Fibroblast of peridontal ligament (primary cell): Measurements from ENCODE around the gene KLC1.

Experiments used
- DNase-seq: peaks from one replicate; pipeline ENCODE4 v3.0.0-alpha.2; 2010; ENCODE audit errors: extremely low read depth

Gene KLC1

GRCh38 chr14:103734081-103734888 lies 105.3 kb downstream of the KLC1 start:
- DNase-seq, result no peak

- no peak for DNase-seq
These were observed 106.0 kb downstream of the KLC1 start for GRCh38 chr14:103735022-103735421.

- DNase-seq, result no peak
These were observed 106.4 kb downstream of the KLC1 start for GRCh38 chr14:103735439-103735814.

GRCh38 chr14:103735815-103736545 lies 107.0 kb downstream of the KLC1 start:
- no peak for DNase-seq

GRCh38 chr14:103736546-103737431 lies 107.8 kb downstream of the KLC1 start:
- DNase-seq, result no peak

GRCh38 chr14:103737432-103738045 lies 108.5 kb downstream of the KLC1 start:
- no peak for DNase-seq

GRCh38 chr14:103738166-103738565 lies 109.2 kb downstream of the KLC1 start:
- DNase-seq, result no peak

- no peak for DNase-seq
These were observed 109.9 kb downstream of the KLC1 start for GRCh38 chr14:103738701-103739451.

- DNase-seq, result no peak
These were observed 110.4 kb downstream of the KLC1 start for GRCh38 chr14:103739466-103739792.

- DNase-seq, result no peak
These were observed 110.9 kb downstream of the KLC1 start for GRCh38 chr14:103739793-103740501.

GRCh38 chr14:103740991-103741689 lies 112.1 kb downstream of the KLC1 start:
- no peak for DNase-seq

- DNase-seq, result no peak
These were observed 112.9 kb downstream of the KLC1 start for GRCh38 chr14:103741876-103742275.

GRCh38 chr14:103742499-103743255 lies 113.7 kb downstream of the KLC1 start:
- no peak for DNase-seq

- no peak for DNase-seq
These were observed 114.7 kb downstream of the KLC1 start for GRCh38 chr14:103743691-103744090.

GRCh38 chr14:103744621-103745395 lies 115.8 kb downstream of the KLC1 start:
- DNase-seq, result no peak

- DNase-seq, result no peak
These were observed 116.4 kb downstream of the KLC1 start for GRCh38 chr14:103745424-103745823.

GRCh38 chr14:103746701-103747100 lies 117.7 kb downstream of the KLC1 start:
- peak; percentile 5 for DNase-seq

- DNase-seq, result no peak
These were observed 119.5 kb downstream of the KLC1 start for GRCh38 chr14:103748534-103748857.

GRCh38 chr14:103749452-103749851 lies 120.4 kb downstream of the KLC1 start:
- DNase-seq, result no peak
